Measurements from ENCODE around the gene CARMIL3.

Gene CARMIL3

GRCh38 chr14:24058260-24058950, 6.6 kb downstream of the CARMIL3 start:
- DNase-seq (ENCODE audit: low read depth), result no peak
- H3K4me3 ChIP-seq (ENCODE audit: low read depth, low read length), result no peak overlapping the region

DNA sequence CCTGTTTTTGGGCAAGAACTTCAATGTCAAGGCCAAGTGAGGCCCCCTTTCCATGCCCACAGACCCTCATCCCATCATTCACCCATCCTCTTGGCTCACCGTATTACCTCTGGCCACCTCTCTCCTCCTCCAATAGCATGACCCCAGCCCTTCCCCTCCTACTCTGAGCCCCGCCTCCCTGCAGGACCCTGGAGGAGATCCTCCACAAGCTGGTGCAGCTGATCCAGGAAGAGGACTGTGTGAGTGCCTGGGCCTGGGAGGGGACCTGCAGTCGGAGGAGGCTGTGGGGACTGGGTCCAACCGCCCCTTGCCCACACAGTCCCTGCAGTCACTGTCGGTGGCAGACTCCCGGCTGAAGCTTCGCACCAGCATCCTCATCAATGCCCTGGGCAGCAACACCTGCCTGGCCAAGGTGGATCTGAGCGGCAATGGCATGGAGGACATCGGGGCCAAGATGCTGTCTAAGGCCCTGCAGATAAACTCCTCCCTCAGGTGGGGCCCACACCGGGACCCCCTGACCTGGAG, 7.2 kb downstream of the CARMIL3 start:
- no peak for DNase-seq (ENCODE audit: low read depth)
- no peak overlapping the region for H3K4me3 ChIP-seq (ENCODE audit: low read depth, low read length)

GRCh38 chr14:24059841-24060388, 8.1 kb downstream of the CARMIL3 start:
- no peak for DNase-seq (ENCODE audit: low read depth)
- H3K4me3 ChIP-seq (ENCODE audit: low read depth, low read length), result no peak overlapping the region

- no peak for DNase-seq (ENCODE audit: low read depth)
- H3K4me3 ChIP-seq (ENCODE audit: low read depth, low read length), result no peak overlapping the region
These were observed 8.6 kb downstream of the CARMIL3 start for GRCh38 chr14:24060443-24060842.

- no peak overlapping the region for H3K4me3 ChIP-seq (ENCODE audit: low read depth, low read length)
- no peak for DNase-seq (ENCODE audit: low read depth)
These were observed 9.4 kb downstream of the CARMIL3 start for GRCh38 chr14:24060984-24061913.

- no peak for DNase-seq (ENCODE audit: low read depth)
- H3K4me3 ChIP-seq (ENCODE audit: low read depth, low read length), result no peak overlapping the region
These were observed 10.6 kb downstream of the CARMIL3 start for GRCh38 chr14:24062216-24062980.

DNA sequence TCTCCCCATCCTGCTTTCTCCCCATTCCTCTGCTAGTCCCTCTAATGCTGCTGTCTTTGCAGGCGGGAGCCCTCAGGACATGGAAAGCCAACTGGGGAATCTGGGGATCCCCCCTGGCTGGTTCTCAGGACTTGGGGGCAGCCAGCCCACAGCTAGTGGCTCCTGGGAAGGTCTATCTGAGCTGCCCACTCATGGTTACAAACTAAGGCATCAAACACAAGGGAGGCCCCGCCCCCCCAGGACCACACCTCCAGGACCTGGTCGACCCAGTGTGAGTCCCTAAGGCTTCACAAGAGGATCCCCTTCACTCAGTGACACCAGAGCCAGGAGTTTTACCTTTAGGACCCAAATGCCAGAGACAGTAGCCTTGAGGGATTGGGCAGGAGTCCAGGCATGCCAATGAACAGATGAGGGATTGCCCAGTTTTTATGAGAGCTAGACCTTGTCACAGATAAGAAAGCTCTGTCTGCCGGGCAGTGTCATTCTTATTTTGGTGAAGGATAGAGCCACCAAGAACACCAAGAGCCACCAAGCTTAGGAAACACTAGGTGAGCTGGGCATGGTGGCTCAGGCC, 11.5 kb downstream of the CARMIL3 start:
- no peak for DNase-seq (ENCODE audit: low read depth)

DNA sequence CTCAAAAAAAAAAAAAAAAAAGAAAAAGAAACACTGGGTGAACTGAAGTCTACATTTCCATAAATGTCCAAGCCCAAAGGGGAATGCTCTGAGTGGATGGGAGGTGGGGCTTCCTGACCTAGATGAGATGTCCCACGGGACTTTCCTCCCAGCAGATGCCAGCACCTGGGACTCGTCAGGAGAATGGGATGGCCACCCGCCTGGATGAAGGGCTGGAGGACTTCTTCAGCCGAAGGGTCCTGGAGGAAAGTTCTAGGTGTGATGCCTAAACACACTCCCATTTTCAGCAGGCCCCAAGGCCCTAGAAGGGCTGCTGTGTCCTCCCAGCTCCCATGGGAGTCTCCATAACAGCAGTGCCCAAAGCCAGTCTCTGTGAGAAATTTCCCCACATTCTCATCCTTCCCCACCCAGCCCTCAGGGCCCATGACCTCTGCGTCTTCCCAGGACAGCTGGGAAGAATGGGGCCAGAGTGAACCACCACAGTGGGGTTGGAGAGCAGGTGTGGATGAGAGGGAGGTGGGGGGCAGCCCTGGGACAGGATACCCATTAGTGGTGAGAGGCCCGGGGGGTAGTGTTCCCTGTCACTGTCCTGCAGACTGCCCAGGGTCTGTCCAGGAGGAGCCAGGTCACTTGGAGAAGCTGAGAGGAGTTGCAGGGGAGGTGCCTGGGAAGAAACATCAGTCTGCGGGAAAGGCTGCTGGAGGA, 12.4 kb downstream of the CARMIL3 start:
- no peak overlapping the region for H3K4me3 ChIP-seq (ENCODE audit: low read depth, low read length)
- no peak for DNase-seq (ENCODE audit: low read depth)

More for the DNA sequence above, 11.5 kb downstream of the CARMIL3 start:
- H3K4me3 ChIP-seq (ENCODE audit: low read depth, low read length), result no peak overlapping the region

DNA sequence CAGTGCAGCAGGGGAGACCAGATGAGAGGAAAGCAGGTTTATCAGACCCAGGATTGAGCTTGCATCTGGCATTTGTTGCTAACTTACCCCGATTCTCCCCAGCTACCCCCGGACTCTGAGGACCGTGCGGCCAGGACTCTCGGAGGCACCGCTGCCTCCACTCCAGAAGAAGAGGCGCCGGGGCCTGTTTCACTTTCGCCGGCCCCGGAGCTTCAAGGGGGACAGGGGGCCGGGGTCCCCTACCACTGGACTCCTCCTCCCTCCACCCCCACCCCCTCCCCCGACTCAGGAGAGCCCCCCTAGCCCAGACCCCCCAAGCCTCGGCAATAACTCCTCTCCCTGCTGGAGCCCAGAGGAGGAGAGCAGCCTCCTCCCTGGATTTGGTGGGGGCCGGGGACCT, 13.0 kb downstream of the CARMIL3 start:
- DNase-seq (ENCODE audit: low read depth), result no peak
- H3K4me3 ChIP-seq (ENCODE audit: low read depth, low read length), result no peak overlapping the region

DNA sequence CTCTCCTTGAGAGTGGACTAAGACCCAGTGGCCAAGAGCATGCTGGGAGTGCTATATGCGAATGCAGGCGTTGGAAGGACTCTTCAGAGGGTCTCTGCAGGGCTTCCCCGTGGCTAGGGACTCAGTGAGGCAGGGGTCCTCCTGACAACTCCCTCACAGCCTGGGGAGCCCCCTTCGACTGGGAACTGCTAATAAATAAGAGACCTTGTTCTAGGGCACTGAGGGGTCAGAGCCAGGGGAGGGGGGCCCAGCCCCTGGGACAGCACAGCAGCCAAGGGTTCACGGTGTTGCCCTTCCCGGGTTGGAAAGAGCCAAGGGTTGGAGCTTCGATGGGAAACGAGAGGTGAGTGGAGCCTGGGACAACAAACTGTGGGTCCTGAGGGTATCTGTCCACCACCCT, 13.6 kb downstream of the CARMIL3 start:
- no peak overlapping the region for H3K4me3 ChIP-seq (ENCODE audit: low read depth, low read length)
- DNase-seq (ENCODE audit: low read depth), result no peak

DNA sequence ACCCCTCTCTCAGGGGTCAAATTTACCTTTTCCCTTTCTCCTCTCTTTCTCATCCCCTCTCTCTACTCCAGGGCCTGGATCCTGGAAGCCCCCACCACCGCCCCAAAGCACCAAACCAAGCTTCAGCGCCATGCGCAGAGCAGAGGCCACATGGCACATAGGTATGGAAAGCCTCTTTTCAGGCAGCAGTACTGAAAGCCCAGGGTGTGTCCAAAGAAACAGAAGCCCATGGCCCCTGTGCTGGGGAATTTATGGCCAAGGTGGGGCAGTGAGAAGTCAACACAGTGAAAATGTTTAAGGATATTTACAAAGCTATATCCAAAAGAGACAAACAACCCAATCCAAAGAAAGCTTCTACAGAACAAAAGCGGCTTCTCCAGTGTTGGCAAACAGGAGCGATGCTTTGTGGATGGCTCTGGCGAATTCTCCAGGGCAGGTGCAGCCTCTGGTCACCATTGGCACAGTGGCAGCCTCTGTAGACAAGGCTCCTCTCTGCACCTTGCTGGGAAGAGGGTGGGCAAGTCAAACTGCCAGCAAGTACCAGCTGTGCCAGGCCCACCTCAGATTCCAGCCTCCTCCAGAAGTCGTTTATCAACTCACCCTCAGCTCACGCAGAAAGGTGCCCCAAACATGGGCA, 14.8 kb downstream of the CARMIL3 start:
- H3K4me3 ChIP-seq (ENCODE audit: low read depth, low read length), result no peak overlapping the region
- no peak for DNase-seq (ENCODE audit: low read depth)

DNA sequence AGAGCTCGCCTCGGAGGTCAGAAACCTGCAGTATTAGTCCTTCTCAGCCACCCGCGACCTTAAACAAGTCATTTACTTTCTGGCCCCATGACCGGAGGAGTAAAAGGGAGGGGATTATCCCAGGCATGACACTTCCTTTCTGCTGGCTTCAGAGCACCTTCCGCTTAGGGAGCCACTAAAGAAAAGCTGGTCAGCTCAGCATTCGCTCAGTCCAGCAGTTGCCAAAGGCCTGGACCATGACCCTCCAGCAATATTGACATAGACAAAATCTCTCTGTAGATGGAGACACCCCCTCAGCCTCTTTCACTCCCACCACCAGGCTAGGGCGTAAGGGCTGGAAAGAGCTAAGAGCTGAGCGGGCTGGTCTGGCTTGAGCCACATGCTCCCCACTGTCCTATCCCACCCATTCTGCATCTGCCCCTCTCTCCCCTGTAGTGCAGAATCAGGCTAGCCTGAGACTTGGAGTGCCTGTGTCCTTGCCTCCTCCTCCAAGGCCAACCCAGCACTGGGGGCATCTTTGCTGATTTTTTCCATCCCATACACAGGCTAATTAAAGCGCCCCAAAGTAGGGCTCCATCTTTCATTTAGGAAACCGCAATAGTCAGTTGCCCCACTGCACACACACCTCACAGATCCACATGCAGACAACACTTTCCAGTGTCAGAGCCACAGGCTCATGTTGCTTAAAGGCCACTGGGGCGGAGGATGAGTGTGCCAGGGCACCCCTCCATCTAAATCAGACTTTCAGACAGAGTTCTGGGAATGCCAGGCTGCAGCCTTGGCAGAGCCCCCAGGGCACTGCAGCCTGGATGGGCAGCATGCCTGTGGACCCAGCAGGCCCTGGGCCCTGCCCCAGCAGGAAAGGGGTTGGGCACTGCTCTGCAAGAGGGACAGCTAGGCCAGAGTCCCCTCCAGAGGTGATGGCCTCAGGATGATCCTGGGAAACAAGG, 15.6 kb downstream of the CARMIL3 start:
- no peak for DNase-seq (ENCODE audit: low read depth)
- no peak overlapping the region for H3K4me3 ChIP-seq (ENCODE audit: low read depth, low read length)

DNA sequence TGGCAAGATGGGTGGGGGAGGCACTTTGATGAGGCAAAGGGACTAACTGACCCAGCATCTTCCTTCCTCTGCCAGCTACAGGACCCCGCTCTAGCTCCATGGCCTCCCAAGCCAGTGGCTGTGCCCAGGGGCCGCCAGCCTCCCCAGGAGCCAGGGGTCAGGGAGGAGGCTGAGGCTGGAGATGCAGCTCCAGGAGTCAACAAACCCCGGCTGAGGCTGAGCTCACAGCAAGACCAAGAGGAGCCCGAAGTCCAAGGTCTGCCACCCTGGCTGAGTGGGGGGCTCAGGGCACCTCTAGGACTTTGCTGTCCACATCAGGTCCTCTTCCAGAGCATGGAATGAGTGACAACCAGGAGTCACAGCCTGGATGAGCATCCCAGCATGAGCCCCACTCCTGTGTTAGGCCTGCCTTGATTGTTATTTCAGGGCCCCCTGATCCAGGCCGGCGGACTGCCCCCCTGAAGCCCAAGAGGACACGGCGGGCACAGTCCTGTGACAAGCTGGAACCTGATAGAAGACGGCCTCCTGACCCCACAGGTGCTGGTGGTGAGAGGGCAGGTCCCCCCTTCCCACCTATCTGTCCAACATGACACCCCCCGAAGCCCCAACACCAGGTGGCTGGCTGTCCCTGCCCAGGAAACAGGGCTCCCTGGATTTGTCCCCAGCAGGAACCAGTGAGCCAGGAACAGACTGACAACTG, 17.1 kb downstream of the CARMIL3 start:
- no peak overlapping the region for H3K4me3 ChIP-seq (ENCODE audit: low read depth, low read length)
- DNase-seq (ENCODE audit: low read depth), result no peak

DNA sequence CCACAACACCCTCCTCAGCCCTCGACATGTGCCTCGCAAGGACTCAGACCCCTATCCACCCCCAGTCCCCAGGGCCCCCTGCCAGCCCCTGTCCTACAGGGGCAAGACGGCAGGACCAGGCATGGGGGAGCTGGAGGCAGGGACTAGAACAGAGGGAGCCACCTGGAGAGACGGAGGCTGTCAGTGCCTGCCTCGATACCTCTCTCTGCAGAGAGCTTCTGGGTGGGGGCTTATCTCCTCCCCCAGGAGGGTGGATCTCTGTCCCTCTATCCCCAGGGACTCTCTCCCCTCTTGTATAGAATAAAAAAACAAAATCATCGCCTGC, 17.6 kb downstream of the CARMIL3 start:
- DNase-seq (ENCODE audit: low read depth), result no peak
- H3K4me3 ChIP-seq (ENCODE audit: low read depth, low read length), result no peak overlapping the region

GRCh38 chr14:24070285-24071143, 18.7 kb downstream of the CARMIL3 start:
- H3K4me3 ChIP-seq (ENCODE audit: low read depth, low read length), result no peak overlapping the region
- DNase-seq (ENCODE audit: low read depth), result no peak

DNA sequence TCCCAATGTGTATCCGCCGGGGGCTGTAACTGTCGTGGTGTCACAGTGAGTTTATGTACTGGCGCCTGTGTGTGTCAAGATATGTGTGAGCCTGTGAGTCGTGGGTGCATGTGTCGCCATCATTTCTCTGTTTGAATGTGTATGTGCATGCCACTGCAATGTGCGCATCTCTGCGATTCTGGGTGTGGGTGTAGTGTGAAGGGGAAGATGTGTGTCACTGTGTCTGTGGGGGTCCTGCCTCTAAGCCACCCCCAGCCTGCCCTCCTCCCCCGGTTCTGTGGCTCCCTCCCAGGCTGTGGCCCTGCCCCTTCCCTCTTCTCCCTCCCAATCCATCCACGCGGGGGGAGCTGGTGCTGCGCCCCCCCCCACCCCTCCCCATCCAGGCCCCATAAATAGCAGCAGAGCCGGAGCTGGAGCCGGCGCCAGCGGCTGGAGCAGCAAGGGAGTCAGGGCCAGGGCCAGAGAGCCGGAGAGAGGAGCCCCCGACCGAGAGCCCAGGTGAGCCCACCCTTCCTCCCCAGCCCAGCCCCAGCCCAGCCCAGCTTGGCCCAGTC, 19.4 kb downstream of the CARMIL3 start, which contains the start of gene CPNE6:
Gene CPNE6, plus strand, starts transcription at position 419 of the 554 bp plus-strand sequence. CDS start 1,375 bp downstream, outside the sequence.
- no peak for DNase-seq (ENCODE audit: low read depth)
- no peak within 1 kb of the TSS for H3K4me3 ChIP-seq (ENCODE audit: low read depth, low read length)

Measured in skeletal muscle cell (primary cell).